ENCODE measurements around the gene MS4A2.

DNA sequence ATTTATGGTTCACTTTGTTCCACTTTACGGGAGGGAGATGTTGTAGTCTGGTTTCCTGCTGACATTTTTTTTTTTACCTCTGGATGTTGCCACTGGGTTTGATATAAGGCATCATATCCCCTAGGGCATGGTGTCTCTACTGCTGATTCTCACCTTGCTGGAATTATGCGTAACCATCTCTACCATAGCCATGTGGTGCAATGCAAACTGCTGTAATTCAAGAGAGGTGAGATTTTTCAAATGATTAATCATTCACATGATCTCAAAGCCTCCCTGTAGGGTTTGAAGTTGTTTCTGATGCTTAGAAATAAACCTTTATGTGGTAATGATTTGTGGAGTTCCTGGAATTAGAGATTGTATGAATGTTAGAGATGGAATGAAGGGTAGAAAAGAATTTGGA, 19.0 kb upstream of the MS4A2 start:
- TF ChIP-seq, protein P1, sequence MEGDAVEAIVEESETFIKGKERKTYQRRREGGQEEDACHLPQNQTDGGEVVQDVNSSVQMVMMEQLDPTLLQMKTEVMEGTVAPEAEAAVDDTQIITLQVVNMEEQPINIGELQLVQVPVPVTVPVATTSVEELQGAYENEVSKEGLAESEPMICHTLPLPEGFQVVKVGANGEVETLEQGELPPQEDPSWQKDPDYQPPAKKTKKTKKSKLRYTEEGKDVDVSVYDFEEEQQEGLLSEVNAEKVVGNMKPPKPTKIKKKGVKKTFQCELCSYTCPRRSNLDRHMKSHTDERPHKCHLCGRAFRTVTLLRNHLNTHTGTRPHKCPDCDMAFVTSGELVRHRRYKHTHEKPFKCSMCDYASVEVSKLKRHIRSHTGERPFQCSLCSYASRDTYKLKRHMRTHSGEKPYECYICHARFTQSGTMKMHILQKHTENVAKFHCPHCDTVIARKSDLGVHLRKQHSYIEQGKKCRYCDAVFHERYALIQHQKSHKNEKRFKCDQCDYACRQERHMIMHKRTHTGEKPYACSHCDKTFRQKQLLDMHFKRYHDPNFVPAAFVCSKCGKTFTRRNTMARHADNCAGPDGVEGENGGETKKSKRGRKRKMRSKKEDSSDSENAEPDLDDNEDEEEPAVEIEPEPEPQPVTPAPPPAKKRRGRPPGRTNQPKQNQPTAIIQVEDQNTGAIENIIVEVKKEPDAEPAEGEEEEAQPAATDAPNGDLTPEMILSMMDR (conservative IDR thresholded peaks at IDR 0.05 in 1 of 2, IDR thresholded peaks at IDR 0.05 in 1 of 2; ENCODE audit: low read depth in 1 of 2, low read length in 2 of 2), result no peak
- no peak for TF ChIP-seq EZH2 (IDR thresholded peaks at IDR 0.05; ENCODE audit: low read length, missing control alignments)

Data from fibroblast of lung (primary cell).